Hematopoietic multipotent progenitor cell treated with erythropoietin and hydrocortisone succinate and interleukin-3 and kit ligand, for 6 days (in vitro differentiated cells): ENCODE data around the gene LAMC1.

ENCODE experiments used
- DNase-seq: peaks from one replicate; pipeline ENCODE4 v3.0.0-alpha.2; 2015

The LAMC1 gene

GRCh38 chr1:183023146-183023600 is at the start of gene LAMC1:
TSS of gene LAMC1 (plus strand) at chr1:183023420. CDS start at chr1:183023717, 297 bp downstream.
- peak; percentile 39 for DNase-seq

DNA sequence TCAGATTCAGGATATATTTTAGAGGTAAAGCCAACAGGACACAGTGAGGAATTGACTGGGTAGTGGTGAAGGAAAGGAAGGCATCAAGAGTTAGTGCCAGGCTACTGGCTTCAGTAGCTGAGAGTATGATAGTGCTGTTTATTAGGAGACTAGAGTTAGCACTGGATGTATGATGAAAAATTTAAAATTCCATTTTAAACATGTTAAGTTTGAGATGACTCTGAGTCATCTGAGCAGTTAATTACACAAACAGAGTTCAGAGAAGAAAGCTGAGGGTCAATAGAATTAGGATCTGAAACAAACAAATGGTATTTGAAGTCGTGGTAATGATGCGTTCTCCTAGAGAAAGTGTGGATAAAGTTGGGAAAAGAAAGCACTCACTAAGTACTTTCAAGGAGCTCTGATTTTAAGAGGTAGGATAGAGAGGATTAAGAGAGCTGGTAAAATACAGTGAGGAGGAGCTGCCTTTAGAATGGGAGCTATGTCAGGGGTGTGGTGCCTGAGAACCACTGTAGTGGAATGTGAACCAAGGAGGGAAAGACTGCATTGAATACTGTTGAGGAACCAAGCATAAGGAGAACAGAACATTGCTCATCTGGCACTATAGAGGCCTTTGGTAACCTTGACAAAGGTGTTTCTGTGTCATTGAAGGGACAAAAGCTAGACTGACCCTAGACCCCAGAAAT is 48.6 kb upstream of the LAMC1 start:
- no peak for DNase-seq

GRCh38 chr1:182977480-182977879 is 45.7 kb upstream of the LAMC1 start:
- no peak for DNase-seq

DNA sequence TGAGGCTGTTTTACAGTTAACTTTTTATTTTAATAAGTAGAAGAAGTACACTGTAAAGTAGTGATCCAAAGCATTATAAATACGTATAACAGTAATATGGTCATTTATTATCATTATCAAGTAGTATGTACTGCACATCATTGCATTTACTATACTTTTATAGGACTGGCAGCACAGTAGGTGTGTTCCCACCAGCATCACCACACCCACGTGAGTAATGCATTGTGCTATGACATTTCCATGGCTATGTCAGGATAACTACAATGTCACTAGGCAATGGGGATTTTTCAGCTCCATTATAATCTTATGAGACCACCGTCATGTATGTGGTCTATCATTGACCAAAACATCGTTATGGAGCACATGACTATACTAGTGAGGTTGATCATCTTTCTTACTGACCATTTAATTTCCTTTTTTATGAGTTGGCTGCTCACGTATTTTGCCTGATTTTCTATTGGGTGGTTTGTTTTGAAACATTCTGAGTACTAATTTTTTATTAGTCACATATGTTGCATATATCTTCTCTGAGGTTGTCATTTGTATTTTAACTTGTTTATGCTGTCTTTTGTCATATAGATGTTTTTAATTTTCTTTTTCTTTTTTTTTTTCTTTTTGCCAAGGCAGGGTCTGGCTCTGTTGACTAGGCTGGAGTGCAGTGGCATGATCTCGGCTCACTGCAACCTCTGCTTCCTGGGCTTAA is 44.9 kb upstream of the LAMC1 start:
- peak; percentile 5 for DNase-seq

DNA sequence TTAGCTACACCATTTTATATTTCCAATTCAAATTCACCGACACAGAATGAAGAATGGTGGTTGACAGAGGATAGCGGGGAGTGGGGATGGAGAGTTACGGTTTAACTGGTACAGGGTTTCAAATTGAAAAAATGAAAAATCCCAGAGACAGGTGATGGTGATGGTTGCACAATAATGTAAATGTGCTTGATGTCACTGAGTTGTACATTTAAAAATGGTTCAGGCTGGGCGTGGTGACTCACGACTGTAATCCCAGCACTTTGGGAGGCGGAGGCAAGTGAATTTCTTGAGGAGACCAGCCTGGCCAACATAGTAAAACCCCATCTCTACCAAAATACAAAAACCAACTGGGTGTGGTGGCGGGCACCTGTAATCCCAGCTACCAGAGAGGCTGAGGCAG is 39.1 kb upstream of the LAMC1 start:
- DNase-seq: no peak

- no peak for DNase-seq
Observed at GRCh38 chr1:182984621-182985020, 38.6 kb upstream of the LAMC1 start.

DNA sequence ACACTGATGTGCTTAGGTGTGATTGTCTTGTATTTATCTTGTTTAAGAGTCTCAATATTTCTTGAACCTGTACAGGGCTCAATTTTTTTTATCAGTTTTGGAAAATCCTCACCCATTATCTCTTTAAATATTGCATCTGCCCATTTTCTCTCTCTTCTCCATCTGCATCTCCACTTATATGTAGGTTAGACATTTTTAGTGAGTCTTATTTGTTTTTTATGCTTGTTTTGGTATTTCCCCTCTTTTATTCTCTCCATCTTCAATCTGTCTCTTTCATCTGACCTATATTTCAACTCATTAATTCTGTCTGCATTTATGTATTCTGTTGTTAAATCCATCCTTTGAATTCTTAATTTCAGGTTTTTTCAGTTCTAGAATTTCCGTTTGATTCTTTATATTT is 37.3 kb upstream of the LAMC1 start:
- DNase-seq: no peak

DNA sequence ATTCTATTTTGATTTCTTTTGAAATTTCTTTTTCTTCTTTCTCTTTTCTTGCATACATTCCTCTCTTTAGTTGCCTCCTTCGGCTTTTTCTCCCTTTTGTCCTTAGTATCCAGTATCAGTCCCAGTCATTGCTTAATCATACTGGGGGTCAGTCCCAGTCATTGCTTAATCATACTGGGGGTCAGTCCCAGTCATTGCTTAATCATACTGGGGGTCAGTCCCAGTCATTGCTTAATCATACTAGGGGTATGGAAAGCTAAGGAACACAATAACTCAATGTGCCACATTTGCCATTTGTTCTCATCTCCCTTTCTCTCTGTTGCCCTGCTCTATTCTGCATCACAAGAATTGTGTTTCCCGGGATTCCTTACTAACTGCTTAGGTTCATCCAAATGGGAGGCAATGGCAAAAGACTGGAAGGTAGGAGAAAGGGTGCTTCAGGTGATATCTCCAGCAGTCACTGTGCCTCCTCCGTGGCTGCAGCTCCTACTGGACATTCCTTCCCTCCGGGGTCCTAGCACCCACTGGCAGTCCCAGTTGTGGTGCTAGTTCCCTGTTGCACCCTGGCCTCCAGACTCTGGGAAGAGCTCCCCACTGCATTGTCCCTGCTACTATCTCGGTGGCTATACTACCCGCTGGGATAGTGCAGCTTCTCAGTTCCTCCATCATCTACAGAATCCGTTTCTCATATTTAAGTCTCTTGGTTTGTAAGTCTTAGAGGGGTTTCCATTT is 32.6 kb upstream of the LAMC1 start:
- no peak for DNase-seq

DNA sequence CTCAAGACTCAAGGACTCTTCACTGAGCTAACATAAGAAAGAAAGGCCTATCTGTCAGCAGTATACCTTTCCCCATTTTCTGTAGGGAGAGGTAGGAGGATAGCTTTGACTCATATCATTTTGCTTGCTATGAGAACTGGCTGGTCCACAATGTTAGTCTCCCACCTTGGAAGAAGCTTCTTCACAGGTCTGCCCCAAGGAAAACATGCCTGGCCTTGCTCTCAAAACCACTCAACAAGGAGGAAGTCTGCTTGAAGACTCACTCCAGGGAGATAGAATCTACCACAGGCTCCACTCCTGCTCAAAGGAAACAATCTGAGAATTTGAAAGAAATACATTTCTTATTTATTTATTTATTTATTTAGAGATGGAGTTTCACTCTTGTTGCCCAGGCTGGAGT is 29.5 kb upstream of the LAMC1 start:
- peak; percentile 10 for DNase-seq

DNA sequence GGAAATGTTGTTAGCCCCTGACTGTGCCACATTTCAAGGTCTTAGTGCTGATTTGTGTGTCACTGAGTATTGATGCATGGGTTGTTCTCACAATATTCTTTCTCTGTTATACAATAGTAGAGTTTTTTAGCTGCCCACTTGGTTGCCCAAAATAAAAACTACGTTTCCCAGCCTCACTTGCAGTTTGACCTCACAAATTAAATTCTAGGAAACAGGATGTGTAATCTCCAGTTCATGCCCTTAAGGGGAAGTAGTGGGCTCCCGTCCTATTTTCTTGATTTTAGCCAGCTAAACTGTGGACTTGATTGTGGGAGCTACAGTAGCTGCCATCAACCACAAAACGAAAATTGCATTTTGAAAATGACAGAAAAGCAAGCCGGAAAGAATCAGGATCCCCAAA is 27.3 kb upstream of the LAMC1 start:
- DNase-seq: peak; percentile 56

DNA sequence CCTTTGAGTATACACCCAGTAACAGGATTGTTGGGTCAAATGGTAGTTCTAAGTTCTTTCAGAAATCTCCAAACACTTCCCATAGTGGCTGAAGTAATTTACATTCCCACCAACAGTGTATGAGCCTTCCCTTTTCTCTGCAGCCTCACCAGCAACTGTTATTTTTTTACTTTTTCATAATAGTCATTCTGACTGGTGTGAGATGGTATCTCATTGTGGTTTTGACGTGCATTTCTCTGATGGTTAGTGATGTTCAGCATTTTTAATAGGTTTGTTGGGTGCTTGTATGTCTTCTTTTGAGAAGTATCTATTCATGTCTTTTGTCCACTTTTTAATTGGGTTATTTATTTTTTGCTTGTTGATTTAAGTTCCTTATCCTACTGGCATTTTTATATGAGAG is 26.4 kb upstream of the LAMC1 start:
- DNase-seq: peak; percentile 22

- no peak for DNase-seq
Observed at GRCh38 chr1:182998482-182998881, 24.7 kb upstream of the LAMC1 start.

DNA sequence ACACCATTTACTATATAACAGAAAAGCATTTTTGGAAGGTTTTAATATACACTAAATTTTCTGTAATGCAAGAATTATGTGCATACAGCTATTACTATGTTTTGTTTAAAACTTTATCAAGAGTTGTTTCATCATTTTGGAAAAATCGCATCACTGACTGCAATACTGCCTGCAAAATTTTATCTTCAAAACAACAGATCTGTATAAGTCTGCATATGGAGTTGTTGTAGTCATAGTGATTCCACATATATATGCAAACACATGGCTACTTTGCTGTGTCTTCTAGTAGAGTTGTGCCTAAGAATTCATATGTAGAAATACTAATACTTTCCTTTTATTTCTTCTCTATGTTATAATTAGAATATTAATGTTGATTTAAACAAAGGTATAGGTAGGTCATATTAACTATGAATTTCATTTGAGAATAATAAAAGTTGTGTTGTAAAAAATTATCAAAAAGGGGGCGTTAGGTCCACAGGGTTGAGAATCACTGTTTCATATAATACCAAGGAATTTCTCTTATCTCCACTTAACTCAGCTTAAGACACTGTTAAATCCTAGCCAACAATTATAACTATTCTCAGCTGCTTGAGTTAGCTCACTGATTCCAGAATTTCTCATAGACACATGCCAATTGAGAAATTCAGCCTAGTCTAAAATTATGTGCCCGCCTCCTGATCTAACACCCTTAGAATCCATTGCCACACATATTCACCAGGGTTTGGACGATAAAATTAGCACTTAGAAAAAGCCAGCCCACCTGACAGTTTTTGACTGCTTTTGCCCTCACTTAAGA is 22.9 kb upstream of the LAMC1 start:
- no peak for DNase-seq

GRCh38 chr1:183002267-183002666 is 21.0 kb upstream of the LAMC1 start:
- no peak for DNase-seq

GRCh38 chr1:183002797-183003196 is 20.4 kb upstream of the LAMC1 start:
- DNase-seq: no peak

- no peak for DNase-seq
Observed at GRCh38 chr1:183003203-183003602, 20.0 kb upstream of the LAMC1 start.

- DNase-seq: no peak
Observed at GRCh38 chr1:183004141-183004540, 19.1 kb upstream of the LAMC1 start.

- DNase-seq: no peak
Observed at GRCh38 chr1:183011859-183012258, 11.4 kb upstream of the LAMC1 start.

DNA sequence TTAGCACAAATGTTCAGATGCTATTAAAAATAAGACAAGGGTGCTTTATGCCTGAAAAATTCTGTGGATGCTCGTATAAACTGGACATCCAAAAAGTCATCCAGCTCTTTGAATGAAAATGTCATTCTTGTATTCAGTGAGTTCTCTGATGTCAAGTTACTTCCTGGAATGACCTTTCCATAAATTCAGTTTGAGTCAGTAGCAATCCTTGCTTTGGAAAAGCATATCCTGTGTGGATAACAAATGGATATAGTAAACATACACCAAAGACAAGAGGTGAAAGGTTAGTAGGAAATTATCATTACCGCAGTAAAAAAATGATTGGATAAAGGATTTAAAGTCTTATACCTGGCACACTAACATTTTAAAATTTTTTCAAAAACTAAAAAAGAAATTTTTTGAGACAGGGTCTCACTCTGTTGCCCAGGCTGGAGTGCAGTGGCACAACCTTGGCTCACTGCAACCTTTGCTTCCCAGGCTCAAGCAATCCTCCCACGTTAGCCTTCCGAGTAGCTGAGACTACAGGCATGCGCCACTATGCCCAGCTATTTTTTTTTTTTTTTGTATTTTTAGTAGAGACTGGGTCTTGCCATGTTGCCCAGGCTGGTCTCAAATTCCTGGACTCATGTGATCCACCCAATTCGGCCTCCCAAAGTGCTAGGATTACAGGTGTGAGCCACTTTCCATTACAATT is 10.8 kb upstream of the LAMC1 start:
- DNase-seq: no peak

- no peak for DNase-seq
Observed at GRCh38 chr1:183019139-183019740, 4.0 kb upstream of the LAMC1 start.

DNA sequence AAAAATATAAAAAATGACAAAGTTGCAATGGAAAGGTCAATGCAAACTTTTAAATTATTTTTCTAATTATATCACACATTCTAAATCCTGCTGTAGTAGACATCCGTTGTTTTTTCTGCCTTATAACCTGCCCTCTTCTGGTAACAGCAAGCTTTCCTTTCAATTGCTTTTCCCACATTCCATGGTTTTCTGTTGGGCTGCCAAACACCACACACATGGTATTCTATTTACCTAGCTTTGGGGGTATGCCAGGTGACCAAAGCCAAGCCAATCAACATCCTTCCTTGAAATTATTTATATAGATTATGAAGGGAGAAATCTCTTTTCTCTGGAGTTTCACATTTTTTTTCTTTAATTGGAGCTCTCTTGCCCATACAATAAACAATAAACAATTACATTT is 3.4 kb upstream of the LAMC1 start:
- no peak for DNase-seq
